A549 (cell line): ENCODE measurements around the gene PDE7B.

Experiments
- BHLHE40 ChIP-seq: IDR thresholded peaks from 2 replicates; pipeline ENCODE4 v1.6.1; 2012; ENCODE audit warnings: low read depth, low read length, inconsistent platforms
- CEBPB ChIP-seq, 2 experiments: fragments of >200 bp in 1 of 2; sonication (Bioruptor Twin) in 1 of 2; formaldehyde crosslinking in 1 of 2; IDR thresholded peaks; 2 replicates each; pipeline ENCODE4 v1.6.1; 2012 to 2016
- CTCF ChIP-seq: fragments of >200 bp; sonication (Bioruptor Twin); formaldehyde crosslinking; IDR thresholded peaks from 3 replicates; pipeline ENCODE4 v1.5.1; 2016
- JUNB ChIP-seq: fragments of >200 bp; sonication (Bioruptor Twin); formaldehyde crosslinking; IDR thresholded peaks from 2 replicates; pipeline ENCODE4 v1.6.1; 2016
- REST ChIP-seq: fragments of 200-600 bp; sonication (generic); IDR thresholded peaks from 2 replicates; pipeline ENCODE4 v1.6.1; 2016; ENCODE audit warnings: antibody characterized with exemption, mild to moderate bottlenecking, moderate library complexity
- RFX5 ChIP-seq: fragments of 450-650 bp; IDR thresholded peaks from 2 replicates; pipeline ENCODE4 v1.7.1; 2014; ENCODE audit warnings: antibody characterized with exemption, mild to moderate bottlenecking, moderate library complexity
- SMC3 ChIP-seq: fragments of >200 bp; sonication (Bioruptor Twin); formaldehyde crosslinking; IDR thresholded peaks from 3 replicates; pipeline ENCODE4 v1.6.1; 2018; ENCODE audit warnings: inconsistent platforms
- ZNF302 ChIP-seq: fragments of 250-450 bp; sonication (Bioruptor Pico); IDR thresholded peaks from 2 replicates; pipeline ENCODE4 v1.9.0; 2021; ENCODE audit warnings: inconsistent platforms, mild to moderate bottlenecking, moderate library complexity

- TF ChIP-seq CTCF (no peak), JUNB (no peak), CEBPB (IDR thresholded peaks at IDR 0.05) (no peak), RFX5 (no peak), BHLHE40 (no peak), REST (no peak), ZNF302 (CRISPR knock-in tag) (no peak), SMC3 (no peak)
Observed at GRCh38 chr6:136228814-136229213, 377.3 kb downstream of the PDE7B start.
